HepG2 (cell line): ENCODE measurements around the gene RPUSD2. TPM values are rescaled to one million over a fixed set of nuclear protein-coding genes. Genes with fewer than 3 reads are reported as not detected.
A peak's percentile ranks its signal among the peaks of the same experiment; 100 is the strongest.

Source experiments
- CREB1 ChIP-seq, 2 experiments: fragments of 450-650 bp in 1 of 2; IDR thresholded peaks; 2 replicates each; pipeline ENCODE4 v1.6.1; 2016 to 2017; ENCODE audit warnings: control low read depth in 1 of 2, mild to moderate bottlenecking in 1 of 2, missing compliant biosample characterization in 1 of 2, missing genetic modification characterization in 1 of 2
- HOXA5 ChIP-seq: sonication (generic); formaldehyde crosslinking; IDR thresholded peaks from 2 replicates; pipeline ENCODE4 v1.4.0; 2020; ENCODE audit warnings: missing genetic modification reagents
- HOXD1 ChIP-seq: sonication (generic); formaldehyde crosslinking; IDR thresholded peaks from 2 replicates; pipeline ENCODE4 v1.5.0; 2020; ENCODE audit warnings: missing genetic modification reagents
- MBD4 ChIP-seq: IDR thresholded peaks from 2 replicates; pipeline ENCODE4 v1.6.1; 2012; ENCODE audit warnings: low read length, inconsistent platforms, borderline replicate concordance
- NRL ChIP-seq: sonication (generic); formaldehyde crosslinking; IDR thresholded peaks from 2 replicates; pipeline ENCODE4 v1.5.0; 2020; ENCODE audit warnings: missing genetic modification reagents, mild to moderate bottlenecking, moderate library complexity, borderline replicate concordance
- PHF21A ChIP-seq: sonication (generic); formaldehyde crosslinking; IDR thresholded peaks from 2 replicates; pipeline ENCODE4 v1.5.0; 2020; ENCODE audit warnings: mild to moderate bottlenecking, missing genetic modification reagents
- POLR2G ChIP-seq: fragments of 200-400 bp; formaldehyde crosslinking; IDR thresholded peaks from 2 replicates; pipeline ENCODE4 v1.6.1; 2018; ENCODE audit warnings: mild to moderate bottlenecking, low read depth, low read length, moderate library complexity
- RXRB ChIP-seq: IDR thresholded peaks from 2 replicates; pipeline ENCODE4 v1.6.1; 2016; ENCODE audit warnings: borderline replicate concordance, missing genetic modification reagents, missing compliant biosample characterization
- ZFY ChIP-seq: sonication (generic); formaldehyde crosslinking; IDR thresholded peaks from 2 replicates; pipeline ENCODE4 v1.4.0; 2020; ENCODE audit warnings: missing genetic modification reagents
- ZMAT5 ChIP-seq: sonication (generic); formaldehyde crosslinking; IDR thresholded peaks from 2 replicates; pipeline ENCODE4 v1.5.0; 2020; ENCODE audit warnings: mild to moderate bottlenecking, low read depth, missing genetic modification reagents, borderline replicate concordance
- ZNF614 ChIP-seq: IDR thresholded peaks from 2 replicates; pipeline ENCODE4 v1.6.1; 2018; ENCODE audit warnings: missing biosample characterization, missing genetic modification reagents, inconsistent platforms, borderline replicate concordance
- ZNF749 ChIP-seq: sonication (generic); formaldehyde crosslinking; IDR thresholded peaks from 2 replicates; pipeline ENCODE4 v1.8.0; 2022; ENCODE audit warnings: mild to moderate bottlenecking, missing genetic modification reagents, moderate library complexity, borderline replicate concordance
- polyA plus RNA-seq, 8 experiments: library from polyadenylated mRNA; depleted of rRNA in 3 of 8; stranded (reverse) in 7 of 8; unstranded in 1 of 8; fragments of >200 nt; fragmentation: Illumina TruSeq in 4 of 8; extraction: Trizol in 4 of 8; gene quantifications; 2 replicates each; pipeline versions ENCODE4 v1.2.1 to v1.2.3, GENCODE V29; 2011 to 2016; ENCODE audit warnings: low read depth in 4 of 8, missing spikeins in 1 of 8, mixed read lengths in 1 of 8; ENCODE audit not compliant: insufficient read depth in 1 of 8
- total RNA-seq, 5 experiments: library from RNA; depleted of rRNA; stranded (reverse); fragments of >200 nt; fragmentation: Illumina TruSeq; extraction: Trizol; gene quantifications; 2 replicates each; pipeline ENCODE4 v1.2.3, GENCODE V29; 2016; ENCODE audit warnings: low read depth in 1 of 5
- TF ChIP-seq, protein P1 (sequence below): sonication (generic); formaldehyde crosslinking; conservative IDR thresholded peaks from 2 replicates; pipeline ENCODE4 v1.4.0; 2020; ENCODE audit warnings: mild to moderate bottlenecking, missing genetic modification reagents, moderate library complexity
- TF ChIP-seq, protein P2 (sequence below): sonication (generic); formaldehyde crosslinking; IDR thresholded peaks from 2 replicates; pipeline ENCODE4 v1.4.0; 2020; ENCODE audit warnings: mild to moderate bottlenecking, missing genetic modification reagents
- TF ChIP-seq, protein P3 (sequence below): sonication (generic); formaldehyde crosslinking; IDR thresholded peaks from 2 replicates; pipeline ENCODE4 v1.8.0; 2022; ENCODE audit warnings: missing genetic modification reagents, mild to moderate bottlenecking, moderate library complexity, borderline replicate concordance

RPUSD2 gene
- total and polyA plus RNA-seq, 2 of the 13 experiments (the other 11 are each of a cell fraction or from before 2014, with no cell fraction given), result 8.6 to 14.5 TPM

DNA sequence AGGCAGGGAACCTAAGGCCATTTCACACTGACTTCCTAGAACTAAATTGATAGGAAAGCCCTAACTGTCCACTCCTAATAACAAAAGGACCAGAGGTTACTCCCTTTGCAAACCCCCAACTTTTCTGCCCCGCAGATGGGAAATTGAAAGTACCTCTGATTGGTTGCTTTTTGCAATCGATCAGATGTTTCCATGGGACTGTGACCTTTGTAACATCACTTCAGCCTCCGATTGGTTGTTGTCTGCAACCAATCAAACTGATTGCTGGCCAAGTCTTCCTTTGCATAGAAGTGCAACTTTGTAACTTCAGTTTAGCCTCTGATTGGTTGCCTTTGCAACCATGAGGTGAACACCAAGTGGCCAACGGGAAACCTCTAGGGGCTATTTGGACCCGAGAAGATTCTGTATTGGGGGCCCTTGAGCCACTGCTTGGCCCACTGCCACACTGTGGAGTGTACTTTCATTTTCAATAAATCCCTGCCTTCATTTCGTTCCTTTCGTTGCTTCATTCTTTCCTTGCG lies 13.7 kb downstream of the RPUSD2 start (continued):
- TF ChIP-seq, protein P1, sequence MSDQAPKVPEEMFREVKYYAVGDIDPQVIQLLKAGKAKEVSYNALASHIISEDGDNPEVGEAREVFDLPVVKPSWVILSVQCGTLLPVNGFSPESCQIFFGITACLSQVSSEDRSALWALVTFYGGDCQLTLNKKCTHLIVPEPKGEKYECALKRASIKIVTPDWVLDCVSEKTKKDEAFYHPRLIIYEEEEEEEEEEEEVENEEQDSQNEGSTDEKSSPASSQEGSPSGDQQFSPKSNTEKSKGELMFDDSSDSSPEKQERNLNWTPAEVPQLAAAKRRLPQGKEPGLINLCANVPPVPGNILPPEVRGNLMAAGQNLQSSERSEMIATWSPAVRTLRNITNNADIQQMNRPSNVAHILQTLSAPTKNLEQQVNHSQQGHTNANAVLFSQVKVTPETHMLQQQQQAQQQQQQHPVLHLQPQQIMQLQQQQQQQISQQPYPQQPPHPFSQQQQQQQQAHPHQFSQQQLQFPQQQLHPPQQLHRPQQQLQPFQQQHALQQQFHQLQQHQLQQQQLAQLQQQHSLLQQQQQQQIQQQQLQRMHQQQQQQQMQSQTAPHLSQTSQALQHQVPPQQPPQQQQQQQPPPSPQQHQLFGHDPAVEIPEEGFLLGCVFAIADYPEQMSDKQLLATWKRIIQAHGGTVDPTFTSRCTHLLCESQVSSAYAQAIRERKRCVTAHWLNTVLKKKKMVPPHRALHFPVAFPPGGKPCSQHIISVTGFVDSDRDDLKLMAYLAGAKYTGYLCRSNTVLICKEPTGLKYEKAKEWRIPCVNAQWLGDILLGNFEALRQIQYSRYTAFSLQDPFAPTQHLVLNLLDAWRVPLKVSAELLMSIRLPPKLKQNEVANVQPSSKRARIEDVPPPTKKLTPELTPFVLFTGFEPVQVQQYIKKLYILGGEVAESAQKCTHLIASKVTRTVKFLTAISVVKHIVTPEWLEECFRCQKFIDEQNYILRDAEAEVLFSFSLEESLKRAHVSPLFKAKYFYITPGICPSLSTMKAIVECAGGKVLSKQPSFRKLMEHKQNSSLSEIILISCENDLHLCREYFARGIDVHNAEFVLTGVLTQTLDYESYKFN, result peak; percentile 81
- TF ChIP-seq HOXD1 (CRISPR knock-in tag) (peak; percentile 95), NRL (no peak), CREB1 (IDR thresholded peaks at IDR 0.05) (peak; percentile 56; the same call in 1 of the 2 replicates), CREB1 (CRISPR knock-in tag; IDR thresholded peaks at IDR 0.05) (peak; percentile 77; the same call in 1 of the 2 replicates), ZNF749 (no peak), HOXA5 (peak; percentile 67; the same call in 1 of the 2 replicates), ZNF614 (CRISPR knock-in tag) (no peak), POLR2G (peak; percentile 66), ZFY (CRISPR knock-in tag) (peak; percentile 28; the same call in 1 of the 2 replicates), PHF21A (CRISPR knock-in tag) (peak; percentile 96), MBD4 (no peak), ZMAT5 (no peak), RXRB (CRISPR knock-in tag) (peak; percentile 40; the same call in 1 of the 2 replicates)
- TF ChIP-seq, protein P2, sequence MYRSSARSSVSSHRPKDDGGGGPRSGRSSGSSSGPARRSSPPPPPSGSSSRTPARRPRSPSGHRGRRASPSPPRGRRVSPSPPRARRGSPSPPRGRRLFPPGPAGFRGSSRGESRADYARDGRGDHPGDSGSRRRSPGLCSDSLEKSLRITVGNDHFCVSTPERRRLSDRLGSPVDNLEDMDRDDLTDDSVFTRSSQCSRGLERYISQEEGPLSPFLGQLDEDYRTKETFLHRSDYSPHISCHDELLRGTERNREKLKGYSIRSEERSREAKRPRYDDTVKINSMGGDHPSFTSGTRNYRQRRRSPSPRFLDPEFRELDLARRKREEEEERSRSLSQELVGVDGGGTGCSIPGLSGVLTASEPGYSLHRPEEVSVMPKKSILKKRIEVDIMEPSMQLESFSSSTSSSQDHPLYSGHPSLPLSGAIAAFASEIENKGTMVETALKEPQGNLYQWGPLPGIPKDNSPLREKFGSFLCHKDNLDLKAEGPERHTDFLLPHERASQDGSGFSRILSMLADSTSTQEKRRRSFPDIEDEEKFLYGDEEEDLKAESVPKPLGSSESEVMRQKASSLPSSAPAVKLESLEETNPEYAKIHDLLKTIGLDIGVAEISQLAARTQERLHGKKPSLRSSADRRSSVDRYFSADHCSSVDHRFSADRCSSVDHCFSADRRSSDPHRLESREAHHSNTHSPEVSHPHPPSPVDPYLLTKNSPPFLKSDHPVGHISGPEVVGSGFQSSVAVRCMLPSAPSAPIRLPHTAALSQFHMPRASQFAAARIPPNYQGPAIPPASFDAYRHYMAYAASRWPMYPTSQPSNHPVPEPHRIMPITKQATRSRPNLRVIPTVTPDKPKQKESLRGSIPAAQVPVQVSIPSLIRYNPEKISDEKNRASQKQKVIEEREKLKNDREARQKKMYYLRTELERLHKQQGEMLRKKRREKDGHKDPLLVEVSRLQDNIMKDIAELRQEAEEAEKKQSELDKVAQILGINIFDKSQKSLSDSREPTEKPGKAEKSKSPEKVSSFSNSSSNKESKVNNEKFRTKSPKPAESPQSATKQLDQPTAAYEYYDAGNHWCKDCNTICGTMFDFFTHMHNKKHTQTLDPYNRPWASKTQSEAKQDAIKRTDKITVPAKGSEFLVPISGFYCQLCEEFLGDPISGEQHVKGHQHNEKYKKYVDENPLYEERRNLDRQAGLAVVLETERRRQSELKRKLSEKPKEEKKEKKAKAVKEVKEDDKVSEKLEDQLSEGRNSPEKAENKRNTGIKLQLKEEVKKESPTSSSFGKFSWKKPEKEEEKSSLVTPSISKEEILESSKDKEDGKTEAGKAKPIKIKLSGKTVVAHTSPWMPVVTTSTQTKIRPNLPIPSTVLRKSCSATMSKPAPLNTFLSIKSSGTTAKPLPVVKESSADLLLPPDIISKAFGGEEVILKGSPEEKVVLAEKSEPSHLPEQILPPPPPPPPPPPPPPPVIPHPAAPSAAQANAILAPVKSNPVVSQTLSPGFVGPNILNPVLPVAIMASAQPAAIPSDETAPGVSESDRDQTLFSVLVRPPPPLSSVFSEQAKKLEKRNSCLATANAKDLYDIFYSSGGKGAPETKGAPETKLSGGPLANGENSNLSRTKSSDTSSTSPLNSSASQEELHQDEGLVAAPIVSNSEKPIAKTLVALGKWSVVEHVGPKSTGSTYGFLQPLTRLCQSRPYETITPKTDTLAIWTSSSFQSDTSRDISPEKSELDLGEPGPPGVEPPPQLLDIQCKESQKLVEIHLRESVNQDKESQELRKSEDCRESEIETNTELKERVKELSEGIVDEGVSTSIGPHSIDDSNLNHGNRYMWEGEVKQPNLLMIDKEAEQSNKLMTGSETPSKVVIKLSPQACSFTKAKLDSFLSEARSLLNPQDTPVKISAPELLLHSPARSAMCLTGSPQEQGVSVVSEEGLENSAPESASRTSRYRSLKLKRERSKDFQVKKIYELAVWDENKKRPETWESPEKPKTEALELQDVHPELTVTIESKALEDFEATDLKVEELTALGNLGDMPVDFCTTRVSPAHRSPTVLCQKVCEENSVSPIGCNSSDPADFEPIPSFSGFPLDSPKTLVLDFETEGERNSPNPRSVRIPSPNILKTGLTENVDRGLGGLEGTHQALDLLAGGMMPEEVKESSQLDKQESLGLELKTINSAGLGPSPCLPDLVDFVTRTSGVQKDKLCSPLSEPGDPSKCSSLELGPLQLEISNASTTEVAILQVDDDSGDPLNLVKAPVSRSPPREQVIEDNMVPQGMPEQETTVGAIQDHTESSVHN (CRISPR knock-in tag), result no peak
- TF ChIP-seq, protein P3, sequence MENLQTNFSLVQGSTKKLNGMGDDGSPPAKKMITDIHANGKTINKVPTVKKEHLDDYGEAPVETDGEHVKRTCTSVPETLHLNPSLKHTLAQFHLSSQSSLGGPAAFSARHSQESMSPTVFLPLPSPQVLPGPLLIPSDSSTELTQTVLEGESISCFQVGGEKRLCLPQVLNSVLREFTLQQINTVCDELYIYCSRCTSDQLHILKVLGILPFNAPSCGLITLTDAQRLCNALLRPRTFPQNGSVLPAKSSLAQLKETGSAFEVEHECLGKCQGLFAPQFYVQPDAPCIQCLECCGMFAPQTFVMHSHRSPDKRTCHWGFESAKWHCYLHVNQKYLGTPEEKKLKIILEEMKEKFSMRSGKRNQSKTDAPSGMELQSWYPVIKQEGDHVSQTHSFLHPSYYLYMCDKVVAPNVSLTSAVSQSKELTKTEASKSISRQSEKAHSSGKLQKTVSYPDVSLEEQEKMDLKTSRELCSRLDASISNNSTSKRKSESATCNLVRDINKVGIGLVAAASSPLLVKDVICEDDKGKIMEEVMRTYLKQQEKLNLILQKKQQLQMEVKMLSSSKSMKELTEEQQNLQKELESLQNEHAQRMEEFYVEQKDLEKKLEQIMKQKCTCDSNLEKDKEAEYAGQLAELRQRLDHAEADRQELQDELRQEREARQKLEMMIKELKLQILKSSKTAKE, result no peak
